Retina (tissue), 1 donor: Measurements from ENCODE around the gene ERGIC2.
A peak's percentile ranks its signal among the peaks of the same experiment; 100 is the strongest.
"Not testable (repeated sequence)": the region's sequence is repeated elsewhere in the genome, so short reads cannot be mapped to it uniquely, and the experiment has no call there.

Experiments
- DNase-seq: peaks from one replicate; pipeline ENCODE4 v3.0.0-alpha.2; 2016

ERGIC2 gene, protein sequence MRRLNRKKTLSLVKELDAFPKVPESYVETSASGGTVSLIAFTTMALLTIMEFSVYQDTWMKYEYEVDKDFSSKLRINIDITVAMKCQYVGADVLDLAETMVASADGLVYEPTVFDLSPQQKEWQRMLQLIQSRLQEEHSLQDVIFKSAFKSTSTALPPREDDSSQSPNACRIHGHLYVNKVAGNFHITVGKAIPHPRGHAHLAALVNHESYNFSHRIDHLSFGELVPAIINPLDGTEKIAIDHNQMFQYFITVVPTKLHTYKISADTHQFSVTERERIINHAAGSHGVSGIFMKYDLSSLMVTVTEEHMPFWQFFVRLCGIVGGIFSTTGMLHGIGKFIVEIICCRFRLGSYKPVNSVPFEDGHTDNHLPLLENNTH

DNA sequence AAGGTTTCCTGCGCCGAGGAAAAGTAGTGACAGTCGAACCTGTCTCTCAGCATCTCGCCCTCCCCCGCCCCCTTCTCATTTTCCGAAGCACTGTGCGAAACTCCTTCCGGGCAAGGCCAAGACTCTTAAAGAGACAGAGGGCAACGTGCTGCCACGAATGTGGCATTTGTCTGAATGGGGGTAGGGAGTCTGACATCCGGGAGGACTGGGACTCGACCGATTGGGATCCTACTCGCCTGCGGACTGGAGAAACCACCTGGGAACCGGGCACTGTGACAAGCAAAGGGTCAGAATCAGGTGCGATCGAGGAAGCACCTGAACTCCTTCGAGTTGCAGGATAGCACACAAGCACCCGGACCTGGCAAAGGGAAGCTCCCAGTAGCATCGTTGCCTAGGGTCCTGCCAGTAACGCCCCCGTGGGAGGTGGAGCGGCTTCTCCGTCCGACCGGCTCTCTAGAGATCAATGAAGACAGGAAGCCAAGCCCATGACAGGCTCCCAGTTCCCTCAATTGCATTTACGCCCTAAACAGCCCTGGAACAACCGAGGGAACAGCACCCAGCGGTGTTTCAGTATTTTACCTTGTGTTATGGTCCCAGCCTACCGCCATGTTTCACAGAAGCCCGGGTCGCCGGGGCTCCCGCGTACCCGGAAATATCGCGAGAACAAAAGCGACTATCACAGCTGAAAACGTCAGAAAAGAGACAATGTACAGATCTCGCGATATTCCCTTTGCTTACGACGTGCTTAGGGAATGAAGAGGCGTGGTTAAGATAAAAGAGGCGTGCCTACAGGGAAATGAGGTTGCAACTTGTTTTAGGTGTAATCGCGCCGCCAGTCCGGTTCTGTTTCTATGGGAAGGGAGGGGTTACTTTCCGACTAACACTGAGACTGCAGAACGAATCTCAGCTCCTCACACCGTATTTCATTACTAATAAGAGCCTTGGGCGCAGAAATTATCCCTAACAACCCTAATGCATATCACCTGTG lies at the start of gene ERGIC2:
TSS of gene ERGIC2 (minus strand) at position 637 of the 988 bp plus-strand sequence. CDS start 9,539 bp downstream, outside the sequence.
- peak; percentile 97 for DNase-seq

DNA sequence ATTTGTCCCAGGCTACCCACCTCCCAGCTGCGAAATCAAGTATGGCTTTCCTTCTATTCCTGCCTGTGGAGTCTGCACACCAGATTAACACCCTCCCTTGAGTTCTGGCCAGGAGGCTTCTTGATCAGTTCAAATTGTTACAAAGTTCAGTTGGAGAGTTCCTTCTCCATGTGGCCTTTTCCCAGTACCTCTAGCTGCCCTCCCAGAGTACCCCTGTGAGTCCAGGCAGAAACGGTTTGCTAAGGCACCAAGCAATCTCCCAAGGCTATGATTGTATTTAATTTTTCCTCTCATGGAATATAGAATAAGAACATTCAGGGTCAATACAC lies 49.7 kb upstream of the ERGIC2 start:
- no peak for DNase-seq

DNA sequence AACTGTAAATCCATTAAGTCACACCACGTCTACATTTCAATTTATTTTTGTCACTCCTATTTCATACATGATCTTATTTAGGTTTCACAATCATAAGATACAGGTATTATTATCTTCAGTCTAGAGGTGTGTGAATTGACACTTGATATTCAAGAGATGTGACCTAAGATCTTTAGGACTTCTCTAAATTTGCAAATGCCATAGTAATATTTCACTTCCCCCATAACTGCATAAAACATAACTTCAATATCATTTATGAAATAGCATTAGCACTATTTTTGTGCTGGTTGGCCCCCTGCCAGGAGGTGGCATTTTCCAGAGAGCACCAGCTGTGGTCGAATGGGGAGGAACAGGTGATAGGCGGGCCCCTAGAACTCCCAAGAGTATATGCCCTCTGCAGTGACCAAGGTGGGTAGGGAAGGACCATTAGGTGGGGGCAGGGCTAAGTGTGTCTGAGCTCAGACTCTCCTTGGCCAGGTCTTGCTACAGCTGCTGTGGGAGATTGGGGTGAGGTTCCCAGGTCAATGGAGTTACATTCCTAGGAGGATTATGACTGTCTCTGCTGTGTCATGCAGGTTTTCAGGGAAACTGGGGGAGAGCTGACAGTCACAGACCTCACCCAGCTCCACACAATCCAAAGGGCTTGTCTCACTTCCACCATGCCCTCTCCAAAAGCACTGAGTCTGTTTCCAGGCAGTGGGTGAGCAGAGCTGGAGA lies 49.2 kb upstream of the ERGIC2 start:
- DNase-seq, result no peak

DNA sequence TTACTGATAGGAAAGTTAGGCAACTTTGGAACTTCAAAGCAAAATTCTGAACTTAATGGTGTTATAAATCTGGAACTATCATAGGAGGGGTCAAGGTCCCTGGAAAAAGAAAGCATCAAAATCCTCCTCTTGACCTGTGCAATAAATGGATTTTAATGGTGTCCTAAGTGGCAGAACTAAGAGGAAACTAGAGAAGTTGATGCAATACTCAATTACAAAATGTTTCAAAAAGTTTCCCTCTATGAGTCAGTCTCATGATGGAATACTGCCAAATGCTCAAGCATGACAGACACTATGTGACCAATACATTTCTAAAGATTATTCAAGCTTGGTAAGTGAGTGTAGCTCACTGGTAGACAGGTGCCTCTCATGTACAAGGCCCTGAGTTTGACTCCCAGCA lies 47.7 kb upstream of the ERGIC2 start:
- no peak for DNase-seq

DNA sequence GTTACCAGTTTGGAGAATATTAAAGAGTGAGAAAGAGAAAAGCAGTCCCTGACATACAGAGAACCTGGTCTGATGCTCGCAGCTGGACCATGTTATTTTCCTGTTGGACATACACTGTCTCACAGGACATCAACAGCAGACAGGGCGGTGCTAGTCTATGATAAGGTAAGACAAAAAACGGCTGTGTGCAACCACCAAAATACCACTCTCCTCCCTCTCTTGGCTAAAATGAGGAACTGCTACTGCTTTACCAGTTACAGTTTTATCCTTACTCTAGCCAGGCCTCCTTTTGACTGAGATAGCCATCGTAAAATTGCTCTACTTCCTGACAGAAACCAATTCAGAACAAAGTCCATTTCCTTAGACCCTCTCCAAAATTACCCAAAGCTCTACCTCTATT lies 47.0 kb upstream of the ERGIC2 start:
- no peak for DNase-seq

DNA sequence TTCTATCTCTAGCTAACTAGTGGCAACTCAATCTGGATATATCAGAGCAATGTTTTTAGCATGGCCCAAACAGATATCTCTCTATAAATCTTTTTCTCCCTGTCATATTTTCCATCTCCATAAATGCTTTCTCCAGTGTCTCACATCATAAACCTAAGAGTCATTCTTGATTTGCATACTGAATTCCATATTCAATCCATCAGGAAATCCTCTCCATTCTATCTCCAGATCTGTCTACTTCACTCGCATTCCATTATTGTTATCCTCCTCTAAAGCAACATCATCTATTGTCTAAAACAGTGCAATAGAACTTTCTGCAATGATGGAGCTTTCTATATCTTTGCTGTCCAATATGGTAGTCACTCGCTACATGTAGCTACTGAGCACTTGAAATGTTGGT lies 45.5 kb upstream of the ERGIC2 start:
- no peak for DNase-seq

DNA sequence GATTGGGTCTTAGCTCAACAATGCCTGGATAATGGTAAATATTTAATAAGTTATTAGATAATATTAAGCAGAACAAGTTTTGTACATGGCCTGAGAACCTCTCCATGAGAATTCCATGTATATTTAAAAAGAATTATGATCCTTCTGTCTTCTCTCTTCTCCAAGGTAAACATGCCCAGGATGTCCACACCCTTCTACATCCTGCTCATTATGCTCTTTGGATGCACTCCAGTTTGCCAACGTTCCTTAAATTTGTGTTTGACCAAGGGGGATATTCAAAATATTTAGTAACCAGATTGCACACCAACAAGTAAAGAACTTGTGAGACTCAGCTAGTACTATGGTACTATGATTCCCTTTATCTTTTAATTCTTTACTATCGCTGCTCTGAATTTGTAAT lies 44.8 kb upstream of the ERGIC2 start:
- DNase-seq, result no peak

DNA sequence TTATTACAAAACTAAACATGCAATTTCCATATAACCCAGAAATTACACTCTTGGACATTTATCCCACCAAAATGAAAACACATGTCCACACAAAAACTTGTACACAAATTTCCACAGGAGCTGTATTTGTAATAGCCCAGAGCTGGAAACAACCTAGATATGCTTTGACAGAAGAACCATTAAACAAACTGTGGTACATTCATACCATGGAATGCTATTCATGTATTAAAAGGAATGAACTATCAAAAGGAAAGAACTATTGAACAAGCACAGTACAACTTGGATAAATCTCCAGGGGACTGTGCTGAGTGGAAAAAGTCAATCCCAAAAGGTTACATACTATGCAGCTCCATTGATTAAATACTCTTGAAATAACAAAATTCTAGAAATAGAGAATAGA lies 35.8 kb upstream of the ERGIC2 start:
- no peak for DNase-seq

DNA sequence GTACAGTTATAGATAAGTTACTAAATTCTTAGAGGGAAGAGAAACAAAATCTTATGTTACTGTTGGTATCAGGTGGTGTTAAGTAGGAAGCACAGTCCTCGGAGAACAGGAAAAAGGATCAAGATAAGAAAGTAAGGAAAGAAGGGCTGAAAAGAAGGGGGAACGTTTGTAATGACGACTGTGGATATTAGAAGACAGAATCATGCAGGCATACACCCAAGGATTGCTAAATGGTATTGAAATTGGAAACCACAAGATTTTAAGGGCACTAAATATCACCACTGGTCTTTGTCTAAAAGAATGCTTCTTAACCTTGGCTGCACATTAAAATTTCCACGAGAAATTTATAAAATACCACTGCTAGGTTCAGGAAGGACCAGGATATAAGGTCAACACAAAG lies 34.1 kb upstream of the ERGIC2 start:
- no peak for DNase-seq

DNA sequence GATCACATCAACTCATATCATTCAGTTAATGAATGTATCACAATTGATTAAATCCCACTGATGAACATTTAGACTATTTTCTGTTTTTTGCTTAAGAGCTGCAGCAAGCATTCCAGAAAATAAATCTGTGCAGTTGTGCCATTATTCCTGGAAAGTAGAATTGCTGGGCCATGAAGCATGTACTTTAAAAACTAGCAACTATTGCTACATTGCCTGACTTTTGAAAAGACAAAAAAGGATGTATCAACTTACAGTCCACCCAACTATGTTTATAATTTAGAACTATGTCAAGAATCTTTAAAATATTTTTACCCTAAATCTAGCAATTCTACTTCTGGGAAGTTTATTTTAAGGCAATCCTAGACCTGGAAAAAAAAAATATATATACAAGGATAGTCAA lies 33.4 kb upstream of the ERGIC2 start:
- no peak for DNase-seq

DNA sequence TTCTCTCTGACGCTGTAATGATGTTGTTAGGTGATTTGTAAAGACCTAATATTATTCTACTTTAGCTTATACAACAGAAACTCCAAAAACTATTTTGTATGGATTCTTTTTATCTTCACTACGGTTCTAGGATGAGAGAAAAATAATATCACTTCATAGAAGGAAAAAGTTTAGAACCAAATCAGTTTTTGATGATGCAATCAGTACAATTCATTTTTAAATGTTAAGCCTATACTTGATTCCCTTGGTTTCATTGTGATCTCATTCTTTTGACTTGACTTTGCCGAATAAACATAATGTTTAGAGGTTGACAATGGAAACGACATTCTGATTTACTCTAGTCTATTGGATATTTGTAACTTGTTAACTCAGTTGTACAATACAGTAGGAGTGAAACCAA lies 24.6 kb upstream of the ERGIC2 start:
- DNase-seq, result no peak

DNA sequence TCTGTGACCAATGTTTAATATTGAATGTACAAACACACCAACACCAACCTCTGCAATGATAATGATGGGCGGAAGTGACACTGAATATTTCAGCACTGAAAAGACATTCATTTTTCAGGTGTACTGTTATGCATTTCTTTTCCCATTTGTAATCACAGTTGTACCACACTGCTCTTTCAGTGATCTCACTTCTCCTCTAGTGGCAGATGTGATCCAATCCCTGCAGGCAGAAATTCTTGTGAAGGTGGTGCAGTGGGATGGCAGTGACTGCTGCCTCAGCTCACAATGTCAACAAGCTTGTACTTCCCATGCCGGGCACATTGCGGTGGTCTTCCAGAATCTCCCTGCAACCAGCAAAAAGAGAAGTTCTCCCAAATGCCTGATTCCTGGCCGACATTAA lies 23.0 kb upstream of the ERGIC2 start:
- DNase-seq, result no peak

DNA sequence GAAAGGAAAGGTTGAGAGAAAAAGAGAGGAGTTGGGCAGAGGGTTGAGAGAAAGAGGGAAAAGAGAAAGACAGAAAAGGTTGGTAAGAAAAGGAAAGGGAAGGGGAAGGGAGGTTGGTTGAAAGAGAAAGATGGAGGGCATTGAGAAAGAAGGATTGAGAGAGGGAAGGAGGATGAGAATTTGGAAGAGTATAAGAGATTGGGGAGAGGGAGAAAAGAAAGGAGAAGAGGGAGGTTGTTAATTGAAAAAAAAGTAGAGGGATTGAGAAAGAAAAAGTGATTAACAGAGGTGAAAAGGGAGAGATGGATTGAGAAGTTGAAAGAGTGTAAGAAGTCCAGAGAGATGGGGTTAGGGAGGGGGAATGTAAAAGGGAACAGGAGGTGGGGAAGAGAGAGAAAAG lies 21.5 kb upstream of the ERGIC2 start:
- no peak for DNase-seq

DNA sequence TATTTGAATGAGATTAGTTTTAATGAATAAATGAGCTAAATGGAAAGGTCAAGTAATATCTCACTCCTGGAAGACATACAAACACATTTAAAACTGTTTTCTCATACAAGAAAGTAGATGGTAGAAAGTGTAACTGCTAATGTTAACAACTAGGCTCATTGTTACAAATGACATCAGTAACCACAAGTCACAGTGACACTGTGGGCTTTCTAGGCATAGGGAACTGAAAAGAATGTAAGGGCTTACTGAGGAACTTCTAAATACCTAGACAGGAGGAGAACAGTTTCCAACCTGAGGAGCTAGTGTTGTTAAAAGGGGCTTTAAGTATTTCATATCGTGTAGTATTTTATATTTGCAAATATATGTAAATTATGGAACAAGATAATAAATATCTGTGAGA lies 17.5 kb upstream of the ERGIC2 start:
- DNase-seq, result no peak

DNA sequence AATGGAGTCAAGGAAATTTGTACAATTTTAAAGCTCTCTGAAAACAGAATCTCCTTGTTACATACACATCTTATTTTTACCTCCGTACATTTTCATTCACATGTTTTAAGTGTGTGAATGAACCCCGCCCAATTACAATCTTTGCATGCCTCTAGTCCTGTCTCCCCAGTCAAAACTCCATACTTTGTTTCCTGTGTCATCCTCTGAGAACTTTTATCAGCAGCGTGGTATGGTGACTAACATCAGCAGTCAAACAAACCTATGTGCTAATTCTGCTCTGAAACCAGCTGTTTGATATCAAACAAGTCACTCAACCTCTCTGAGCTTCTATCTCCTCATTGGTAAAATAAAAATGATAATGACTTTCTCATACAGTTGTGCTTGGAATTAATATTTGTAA lies 15.8 kb upstream of the ERGIC2 start:
- no peak for DNase-seq

DNA sequence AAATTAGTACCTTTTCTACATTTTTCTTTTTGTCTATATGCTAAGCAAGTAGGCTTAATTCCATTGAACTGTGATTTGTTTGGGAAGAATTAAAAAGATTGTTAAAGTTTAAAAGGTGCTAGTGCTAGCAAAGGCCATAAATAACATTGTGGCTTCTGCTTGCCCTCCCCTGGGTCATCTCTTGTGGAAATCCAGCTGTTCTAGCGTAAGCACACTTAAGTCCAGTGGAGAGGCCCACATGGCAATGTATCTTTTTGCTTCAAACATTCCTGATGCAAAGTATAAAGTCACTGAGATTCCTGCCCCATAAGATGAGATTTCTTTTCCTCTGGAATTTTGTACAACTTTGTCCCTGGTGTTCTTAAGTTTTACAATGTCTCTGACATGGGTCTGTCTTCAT lies 14.4 kb upstream of the ERGIC2 start:
- no peak for DNase-seq

DNA sequence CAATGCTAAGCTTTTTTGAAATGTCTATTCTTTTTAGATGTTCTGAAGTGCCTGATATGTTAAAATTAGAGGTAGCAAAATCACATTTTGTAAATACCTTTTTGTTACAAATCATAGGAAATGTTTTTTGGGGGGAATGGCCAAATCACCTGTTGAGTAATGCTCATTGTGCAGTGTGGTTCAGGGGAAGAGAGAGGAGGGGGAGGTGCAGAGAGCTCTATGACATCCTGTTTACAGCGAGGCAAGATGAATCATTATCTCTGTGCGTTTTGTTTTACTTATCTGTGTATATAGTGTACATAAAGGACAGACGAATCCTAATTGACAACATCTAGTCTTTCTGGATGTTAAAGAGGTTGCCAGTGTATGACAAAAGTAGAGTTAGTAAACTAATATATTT lies 9.4 kb upstream of the ERGIC2 start:
- not testable (repeated sequence) for DNase-seq

DNA sequence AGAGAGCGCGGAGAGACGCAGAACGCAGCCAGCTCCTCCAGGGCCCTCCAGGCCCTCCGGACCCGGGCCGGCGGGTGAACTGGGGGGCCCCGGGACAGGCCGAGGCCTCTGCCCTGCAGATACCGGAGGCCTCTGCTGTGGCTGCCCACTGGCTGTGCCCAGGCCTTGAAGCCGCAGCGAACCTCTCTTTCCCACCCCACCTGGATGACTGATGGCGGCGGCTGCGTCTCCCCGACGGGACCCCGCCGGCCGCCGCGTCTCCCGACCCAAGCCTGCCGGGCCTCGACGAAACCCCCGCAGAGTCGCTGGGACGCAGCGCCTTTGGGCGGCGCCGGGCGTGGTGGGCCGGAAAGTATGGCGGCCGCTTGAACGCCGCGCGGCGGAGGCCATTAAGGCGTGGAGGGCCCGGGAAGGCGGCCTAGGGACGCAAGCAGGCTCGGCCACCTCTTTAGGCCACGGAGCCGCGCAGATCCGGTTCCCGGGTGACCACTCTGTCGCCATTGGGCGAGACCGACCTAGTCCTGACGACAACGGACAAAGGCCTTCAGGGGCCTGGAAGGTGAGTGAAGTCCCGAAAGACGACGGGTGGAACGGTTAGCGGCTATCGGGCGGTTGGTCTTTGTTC lies 8.4 kb upstream of the ERGIC2 start:
- no peak for DNase-seq

DNA sequence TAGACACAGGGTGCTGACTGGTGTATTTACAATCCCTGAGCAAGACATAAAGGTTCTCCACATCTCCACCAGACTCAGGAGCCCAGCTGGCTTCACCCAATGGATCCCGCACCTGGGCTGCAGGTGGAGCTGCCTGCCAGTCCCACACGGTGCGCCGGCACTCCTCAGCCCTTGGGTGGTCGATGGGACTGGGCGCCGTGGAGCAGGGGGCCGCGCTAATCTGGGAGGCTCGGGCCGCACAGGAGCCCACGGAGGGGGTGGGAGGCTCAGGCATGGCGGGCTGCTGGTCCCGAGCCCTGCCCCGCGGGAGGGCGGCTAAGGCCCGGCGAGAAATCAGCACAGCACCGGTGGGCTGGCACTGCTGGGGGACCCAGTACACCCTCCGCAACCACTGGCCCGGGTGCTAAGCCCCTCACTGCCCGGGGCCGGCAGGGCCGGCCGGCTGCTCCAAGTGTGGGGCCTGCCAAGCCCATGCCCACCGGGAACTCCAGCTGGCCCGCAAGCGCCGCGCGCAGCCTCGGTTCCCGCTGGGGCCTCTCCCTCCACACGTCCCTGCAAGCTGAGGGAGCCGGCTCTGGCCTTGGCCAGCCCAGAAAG lies 5.2 kb upstream of the ERGIC2 start:
- not testable (repeated sequence) for DNase-seq

DNA sequence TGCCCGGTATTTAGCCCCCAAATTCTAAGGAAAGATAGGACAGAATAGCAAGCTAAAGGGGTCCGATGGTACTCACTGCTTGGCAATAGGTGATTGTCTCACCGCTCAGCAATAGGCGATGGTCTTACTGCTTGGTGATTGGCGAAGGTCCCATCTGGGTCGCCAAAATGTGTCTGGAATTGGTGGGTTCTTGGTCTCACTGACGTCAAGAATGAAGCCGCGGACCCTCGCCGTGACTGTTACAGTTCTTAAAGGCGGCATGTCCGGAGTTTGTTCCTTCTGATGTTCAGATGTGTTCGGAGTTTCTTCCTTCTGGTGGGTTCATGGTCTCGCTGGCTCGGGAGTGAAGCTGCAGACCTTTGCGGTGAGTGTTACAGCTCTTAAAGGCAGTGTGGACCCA lies 4.2 kb upstream of the ERGIC2 start:
- DNase-seq, result not testable (repeated sequence)

DNA sequence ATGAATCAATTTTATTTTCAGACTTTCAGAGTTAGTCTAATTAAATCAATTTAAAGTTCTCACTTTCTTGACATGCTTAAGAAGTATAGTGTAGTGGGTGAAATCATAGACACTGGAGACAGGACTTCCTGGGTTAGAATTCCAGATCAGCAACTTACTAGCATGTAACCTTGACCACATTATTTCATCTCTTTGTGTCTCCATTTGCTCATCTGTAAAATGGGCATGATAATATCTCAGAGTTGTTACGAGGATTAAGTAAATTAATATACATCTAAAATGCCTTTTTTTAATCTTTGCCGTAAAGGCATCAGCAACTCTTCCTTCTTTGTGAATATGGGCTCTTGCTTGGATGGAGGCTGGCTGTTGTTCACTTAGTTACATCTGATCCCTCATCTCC lies 1.3 kb upstream of the ERGIC2 start:
- no peak for DNase-seq

DNA sequence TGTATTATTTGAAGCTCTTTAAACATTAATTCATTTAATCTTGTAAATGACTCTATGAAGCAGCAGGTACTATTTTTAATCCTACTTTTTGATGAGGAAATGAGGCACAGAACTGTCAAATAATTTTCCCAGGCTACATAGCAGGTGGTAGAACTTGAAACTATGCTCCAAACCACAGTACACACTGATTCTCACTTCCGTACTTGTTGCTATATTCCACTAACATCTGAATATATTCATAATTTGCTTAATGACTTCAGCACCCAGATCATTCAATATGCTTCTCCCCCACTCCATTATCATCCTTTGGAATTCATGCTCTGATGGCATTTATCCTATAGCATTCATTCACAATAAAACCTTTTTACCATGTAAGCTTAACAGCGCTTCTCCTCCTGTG lies 4.9 kb downstream of the ERGIC2 start:
- no peak for DNase-seq

DNA sequence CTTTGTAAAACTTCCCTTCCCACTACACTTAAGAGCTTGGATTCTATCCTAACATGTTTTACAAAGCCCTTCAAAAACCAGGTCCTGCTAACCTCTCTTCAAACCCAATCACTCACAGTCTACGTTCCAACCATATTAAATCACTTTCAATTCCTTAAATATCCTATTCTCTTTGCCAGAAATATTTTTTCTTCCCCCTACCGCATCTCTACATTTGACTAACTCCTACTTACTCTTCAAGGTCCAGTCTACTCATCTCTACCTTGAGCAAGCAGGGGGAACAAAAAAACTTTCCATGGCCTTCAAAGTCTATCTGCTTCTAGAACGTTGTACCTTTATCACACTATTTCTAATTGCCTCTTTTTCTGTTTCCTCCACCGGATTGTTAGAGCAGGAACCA lies 6.1 kb downstream of the ERGIC2 start:
- DNase-seq, result no peak
